Liver (tissue), 9 donors: ENCODE data around the gene FEM1B. TPM values are rescaled to one million over a fixed set of nuclear protein-coding genes. Genes with fewer than 3 reads are reported as not detected.

Experiments
- DNase-seq: peaks from one replicate; pipeline ENCODE4 v3.0.0-alpha.2; 2017; ENCODE audit warnings: low spot score
- H3K27ac ChIP-seq, 2 donors: one replicate each; pipeline ENCODE4 v1.7.0; 2013; ENCODE audit warnings: inconsistent platforms in 2 of 2, low read length in 2 of 2, control low read depth in 1 of 2, low read depth in 1 of 2, mild to moderate bottlenecking in 1 of 2
- H3K27me3 ChIP-seq, 4 donors: one replicate each; pipeline versions ENCODE4 v1.6.1 to v1.7.0; 2013; ENCODE audit warnings: low read length in 3 of 4, inconsistent platforms in 1 of 4, mild to moderate bottlenecking in 1 of 4, moderate library complexity in 1 of 4; ENCODE audit not compliant: control insufficient read depth in 4 of 4, insufficient read depth in 4 of 4
- H3K36me3 ChIP-seq, 4 donors: one replicate each; pipeline versions ENCODE4 v1.6.1 to v1.7.0; 2013; ENCODE audit warnings: low read length in 3 of 4, mild to moderate bottlenecking in 3 of 4, low read depth in 1 of 4, moderate library complexity in 1 of 4; ENCODE audit not compliant: control insufficient read depth in 4 of 4, insufficient read depth in 3 of 4
- H3K4me1 ChIP-seq, 4 donors: one replicate each; pipeline versions ENCODE4 v1.6.1 to v1.7.0; 2013; ENCODE audit warnings: low read length in 3 of 4, mild to moderate bottlenecking in 3 of 4, moderate library complexity in 1 of 4; ENCODE audit not compliant: control insufficient read depth in 4 of 4, insufficient read depth in 4 of 4
- H3K4me3 ChIP-seq, 3 donors: one replicate each; pipeline versions ENCODE4 v1.6.1 to v1.7.0; 2013; ENCODE audit warnings: low read length in 3 of 3, control low read depth in 1 of 3, low read depth in 1 of 3, mild to moderate bottlenecking in 1 of 3
- H3K9ac ChIP-seq, 2 donors: one replicate each; pipeline ENCODE4 v1.7.0; 2013; ENCODE audit warnings: low read length in 2 of 2, mild to moderate bottlenecking in 2 of 2, moderate library complexity in 2 of 2, control low read depth in 1 of 2, low read depth in 1 of 2
- H3K9me3 ChIP-seq, 4 donors: one replicate each; pipeline versions ENCODE4 v1.6.1 to v1.7.0; 2013; ENCODE audit warnings: low read length in 3 of 4; ENCODE audit not compliant: control insufficient read depth in 4 of 4
- EGR1 ChIP-seq, 2 donors: IDR thresholded peaks; 2 replicates each; pipeline ENCODE4 v1.6.1; 2016 to 2018; ENCODE audit warnings: antibody characterized with exemption in 2 of 2, low read depth in 2 of 2
- FOXA2 ChIP-seq: IDR thresholded peaks from 2 replicates; pipeline ENCODE4 v1.6.1; 2016; ENCODE audit warnings: antibody characterized with exemption
- HNF4A ChIP-seq, 2 donors: conservative IDR thresholded peaks; 2 replicates each; pipeline ENCODE4 v1.6.1; 2016; ENCODE audit warnings: antibody characterized with exemption in 2 of 2, mild to moderate bottlenecking in 2 of 2
- JUND ChIP-seq, 2 donors: IDR thresholded peaks; 2 replicates each; pipeline ENCODE4 v1.6.1; 2016; ENCODE audit warnings: antibody characterized with exemption in 2 of 2
- RAD21 ChIP-seq, 2 donors: IDR thresholded peaks; 2 replicates each; pipeline ENCODE4 v1.6.1; 2016; ENCODE audit warnings: antibody characterized with exemption in 2 of 2, mild to moderate bottlenecking in 2 of 2
- SP1 ChIP-seq: IDR thresholded peaks from 2 replicates; pipeline ENCODE4 v1.6.1; 2018; ENCODE audit warnings: antibody characterized with exemption, mild to moderate bottlenecking
- TAF1 ChIP-seq: conservative IDR thresholded peaks from 2 replicates; pipeline ENCODE4 v1.6.1; 2016; ENCODE audit warnings: antibody characterized with exemption, mild to moderate bottlenecking
- YY1 ChIP-seq: IDR thresholded peaks from 2 replicates; pipeline ENCODE4 v1.6.1; 2016; ENCODE audit warnings: antibody characterized with exemption, mild to moderate bottlenecking
- WGBS: extraction: QIAGEN DNeasy Blood & Tissue Kit; methylation state at CpG from one replicate; pipeline ENCODE4 v1.1.7; 2013; 5-methylcytosine and 5-hydroxymethylcytosine counted together
- polyA plus RNA-seq, 2 donors: library from polyadenylated mRNA; stranded (reverse) in 1 of 2; unstranded in 1 of 2; fragments of 200-250 nt in 1 of 2; fragments of >200 nt in 1 of 2; fragmentation: Nextera tagmentation in 1 of 2; extraction: Ambion mirVana in 1 of 2; gene quantifications; one replicate each; pipeline versions ENCODE4 v1.2.1 to v1.2.3, GENCODE V29; 2013 to 2015
- total RNA-seq, 2 donors: library from RNA; depleted of rRNA; stranded (reverse); fragments of >200 nt; gene quantifications; one replicate each; pipeline ENCODE4 v1.2.3, GENCODE V29; 2014
- TF ChIP-seq, protein P1 (sequence below): IDR thresholded peaks from 2 replicates; pipeline ENCODE4 v1.6.1; 2016; ENCODE audit warnings: antibody characterized with exemption, mild to moderate bottlenecking
- TF ChIP-seq, protein P2 (sequence below): IDR thresholded peaks from 2 replicates; pipeline ENCODE4 v1.6.1; 2016; ENCODE audit warnings: antibody characterized with exemption
- TF ChIP-seq, protein P3 (sequence below): IDR thresholded peaks from 2 replicates; pipeline ENCODE4 v1.6.1; 2016; ENCODE audit warnings: antibody characterized with exemption
- TF ChIP-seq, protein P4 (sequence below): fragments of 150-350 bp; IDR thresholded peaks from 2 replicates; pipeline ENCODE4 v1.5.1; 2017; ENCODE audit warnings: improper control_type of control experiment, low read depth, low read length; ENCODE audit not compliant: missing input control
- donor health status: healthy.
- donor health status: healthy.
- donor health status: healthy.
- donor health status: healthy.
- donor health status: healthy.

FEM1B gene
- total and polyA plus RNA-seq, 4 donors: 6.2 to 39.5 (median 17.8) TPM

DNA sequence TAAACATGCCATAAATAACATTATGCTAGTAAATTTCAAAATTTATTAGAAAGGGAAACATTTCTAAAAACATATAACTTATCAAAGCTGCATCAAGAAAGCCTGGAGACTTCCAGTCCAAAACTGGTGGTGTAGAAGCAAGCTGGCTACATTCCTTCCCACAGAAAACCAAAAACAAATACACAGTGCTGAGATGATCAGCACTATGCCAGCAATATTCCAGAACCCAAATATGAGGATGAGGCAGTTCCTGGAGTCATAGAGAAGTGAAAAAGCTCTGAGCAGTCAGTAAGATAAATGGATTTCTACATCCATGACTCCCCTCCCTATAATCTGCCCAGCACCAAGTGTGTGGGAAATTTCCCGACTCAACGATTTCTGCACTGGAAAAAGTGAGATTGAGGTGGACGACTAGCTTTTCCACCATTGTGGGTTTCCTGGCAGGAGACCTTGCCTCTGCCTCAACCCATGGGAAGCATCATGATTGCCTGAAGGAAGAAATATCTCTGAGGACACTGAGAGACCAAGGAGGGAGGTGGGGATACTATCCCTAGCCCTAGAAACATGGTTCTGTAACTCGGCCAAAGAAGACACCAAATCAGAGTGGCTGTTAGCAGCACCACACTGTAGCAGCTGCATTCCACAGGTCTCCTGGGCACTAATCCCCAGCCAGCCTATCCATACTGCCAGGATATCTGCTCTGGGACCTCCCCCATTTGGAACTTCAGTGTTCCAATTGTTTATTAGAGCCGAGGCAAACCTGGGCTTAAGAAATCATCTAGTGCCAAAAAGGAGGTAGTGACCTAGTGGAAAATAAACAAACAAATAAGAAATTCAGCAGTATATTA lies 36.2 kb upstream of the FEM1B start:
- no peak overlapping the region for H3K27ac ChIP-seq
- no peak for DNase-seq
- no peak overlapping the region for H3K4me3 ChIP-seq
- no peaks in the 10 kb centered on the region for H3K36me3 ChIP-seq
- H3K9ac ChIP-seq: no peak overlapping the region
- H3K9me3 ChIP-seq: no peaks in the 10 kb centered on the region
- 87% methylated on average over 5 of the region's 5 CpGs for WGBS
- no peaks in the 10 kb centered on the region for H3K27me3 ChIP-seq
- H3K4me1 ChIP-seq: no peaks in the 10 kb centered on the region
- TF ChIP-seq FOXA2 (no peak), RAD21 (IDR thresholded peaks at IDR 0.05) (no peak), SP1 (no peak), TAF1 (no peak), HNF4A (conservative IDR thresholded peaks at IDR 0.05) (no peak), EGR1 (IDR thresholded peaks at IDR 0.05; ENCODE audit: low read depth in 2 of 2) (no peak)
- TF ChIP-seq, protein P1, sequence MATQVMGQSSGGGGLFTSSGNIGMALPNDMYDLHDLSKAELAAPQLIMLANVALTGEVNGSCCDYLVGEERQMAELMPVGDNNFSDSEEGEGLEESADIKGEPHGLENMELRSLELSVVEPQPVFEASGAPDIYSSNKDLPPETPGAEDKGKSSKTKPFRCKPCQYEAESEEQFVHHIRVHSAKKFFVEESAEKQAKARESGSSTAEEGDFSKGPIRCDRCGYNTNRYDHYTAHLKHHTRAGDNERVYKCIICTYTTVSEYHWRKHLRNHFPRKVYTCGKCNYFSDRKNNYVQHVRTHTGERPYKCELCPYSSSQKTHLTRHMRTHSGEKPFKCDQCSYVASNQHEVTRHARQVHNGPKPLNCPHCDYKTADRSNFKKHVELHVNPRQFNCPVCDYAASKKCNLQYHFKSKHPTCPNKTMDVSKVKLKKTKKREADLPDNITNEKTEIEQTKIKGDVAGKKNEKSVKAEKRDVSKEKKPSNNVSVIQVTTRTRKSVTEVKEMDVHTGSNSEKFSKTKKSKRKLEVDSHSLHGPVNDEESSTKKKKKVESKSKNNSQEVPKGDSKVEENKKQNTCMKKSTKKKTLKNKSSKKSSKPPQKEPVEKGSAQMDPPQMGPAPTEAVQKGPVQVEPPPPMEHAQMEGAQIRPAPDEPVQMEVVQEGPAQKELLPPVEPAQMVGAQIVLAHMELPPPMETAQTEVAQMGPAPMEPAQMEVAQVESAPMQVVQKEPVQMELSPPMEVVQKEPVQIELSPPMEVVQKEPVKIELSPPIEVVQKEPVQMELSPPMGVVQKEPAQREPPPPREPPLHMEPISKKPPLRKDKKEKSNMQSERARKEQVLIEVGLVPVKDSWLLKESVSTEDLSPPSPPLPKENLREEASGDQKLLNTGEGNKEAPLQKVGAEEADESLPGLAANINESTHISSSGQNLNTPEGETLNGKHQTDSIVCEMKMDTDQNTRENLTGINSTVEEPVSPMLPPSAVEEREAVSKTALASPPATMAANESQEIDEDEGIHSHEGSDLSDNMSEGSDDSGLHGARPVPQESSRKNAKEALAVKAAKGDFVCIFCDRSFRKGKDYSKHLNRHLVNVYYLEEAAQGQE: no peak
- TF ChIP-seq, protein P2, sequence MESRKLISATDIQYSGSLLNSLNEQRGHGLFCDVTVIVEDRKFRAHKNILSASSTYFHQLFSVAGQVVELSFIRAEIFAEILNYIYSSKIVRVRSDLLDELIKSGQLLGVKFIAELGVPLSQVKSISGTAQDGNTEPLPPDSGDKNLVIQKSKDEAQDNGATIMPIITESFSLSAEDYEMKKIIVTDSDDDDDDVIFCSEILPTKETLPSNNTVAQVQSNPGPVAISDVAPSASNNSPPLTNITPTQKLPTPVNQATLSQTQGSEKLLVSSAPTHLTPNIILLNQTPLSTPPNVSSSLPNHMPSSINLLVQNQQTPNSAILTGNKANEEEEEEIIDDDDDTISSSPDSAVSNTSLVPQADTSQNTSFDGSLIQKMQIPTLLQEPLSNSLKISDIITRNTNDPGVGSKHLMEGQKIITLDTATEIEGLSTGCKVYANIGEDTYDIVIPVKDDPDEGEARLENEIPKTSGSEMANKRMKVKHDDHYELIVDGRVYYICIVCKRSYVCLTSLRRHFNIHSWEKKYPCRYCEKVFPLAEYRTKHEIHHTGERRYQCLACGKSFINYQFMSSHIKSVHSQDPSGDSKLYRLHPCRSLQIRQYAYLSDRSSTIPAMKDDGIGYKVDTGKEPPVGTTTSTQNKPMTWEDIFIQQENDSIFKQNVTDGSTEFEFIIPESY: no peak

DNA sequence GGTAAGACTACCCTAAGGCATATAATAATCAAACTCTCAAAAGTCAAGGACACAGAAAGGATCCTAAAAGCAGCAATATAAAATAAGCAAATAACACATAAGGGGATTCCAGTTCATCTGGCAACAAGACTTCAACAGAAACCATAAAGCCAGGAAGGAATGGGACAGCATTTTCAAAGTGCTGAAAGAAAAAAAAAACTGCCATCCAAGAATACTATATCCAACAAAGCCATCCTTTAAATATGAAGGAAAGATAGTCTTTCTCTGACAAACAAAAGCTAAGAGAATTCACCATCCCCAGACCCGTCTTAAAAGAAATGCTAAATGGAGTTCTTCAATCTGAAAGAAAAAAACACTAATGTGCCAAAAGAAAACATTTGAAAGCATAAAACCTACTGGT lies 33.3 kb upstream of the FEM1B start:
- no peak overlapping the region for H3K27ac ChIP-seq
- H3K9ac ChIP-seq: no peak overlapping the region
- H3K27me3 ChIP-seq: no peaks in the 10 kb centered on the region
- DNase-seq: no peak
- TF ChIP-seq TAF1: no peak
- no peak for TF ChIP-seq HNF4A (conservative IDR thresholded peaks at IDR 0.05)
- no peak for TF ChIP-seq YY1
- no peak for TF ChIP-seq JUND (IDR thresholded peaks at IDR 0.05)
- TF ChIP-seq, protein P3, sequence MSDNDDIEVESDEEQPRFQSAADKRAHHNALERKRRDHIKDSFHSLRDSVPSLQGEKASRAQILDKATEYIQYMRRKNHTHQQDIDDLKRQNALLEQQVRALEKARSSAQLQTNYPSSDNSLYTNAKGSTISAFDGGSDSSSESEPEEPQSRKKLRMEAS: no peak
- no peak for TF ChIP-seq EGR1 (IDR thresholded peaks at IDR 0.05; ENCODE audit: low read depth in 2 of 2)
- no peak for TF ChIP-seq RAD21 (IDR thresholded peaks at IDR 0.05)
- TF ChIP-seq, protein P2: no peak
- TF ChIP-seq, protein P1: no peak
- TF ChIP-seq, protein P4, sequence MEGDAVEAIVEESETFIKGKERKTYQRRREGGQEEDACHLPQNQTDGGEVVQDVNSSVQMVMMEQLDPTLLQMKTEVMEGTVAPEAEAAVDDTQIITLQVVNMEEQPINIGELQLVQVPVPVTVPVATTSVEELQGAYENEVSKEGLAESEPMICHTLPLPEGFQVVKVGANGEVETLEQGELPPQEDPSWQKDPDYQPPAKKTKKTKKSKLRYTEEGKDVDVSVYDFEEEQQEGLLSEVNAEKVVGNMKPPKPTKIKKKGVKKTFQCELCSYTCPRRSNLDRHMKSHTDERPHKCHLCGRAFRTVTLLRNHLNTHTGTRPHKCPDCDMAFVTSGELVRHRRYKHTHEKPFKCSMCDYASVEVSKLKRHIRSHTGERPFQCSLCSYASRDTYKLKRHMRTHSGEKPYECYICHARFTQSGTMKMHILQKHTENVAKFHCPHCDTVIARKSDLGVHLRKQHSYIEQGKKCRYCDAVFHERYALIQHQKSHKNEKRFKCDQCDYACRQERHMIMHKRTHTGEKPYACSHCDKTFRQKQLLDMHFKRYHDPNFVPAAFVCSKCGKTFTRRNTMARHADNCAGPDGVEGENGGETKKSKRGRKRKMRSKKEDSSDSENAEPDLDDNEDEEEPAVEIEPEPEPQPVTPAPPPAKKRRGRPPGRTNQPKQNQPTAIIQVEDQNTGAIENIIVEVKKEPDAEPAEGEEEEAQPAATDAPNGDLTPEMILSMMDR: no peak
- H3K4me3 ChIP-seq: no peak overlapping the region
- WGBS: 100% methylated on average over 1 of the region's 1 CpG
- H3K4me1 ChIP-seq: no peaks in the 10 kb centered on the region
- H3K36me3 ChIP-seq: no peaks in the 10 kb centered on the region
- H3K9me3 ChIP-seq: no peaks in the 10 kb centered on the region
